Esophagus muscularis mucosa (tissue), 4 donors: ENCODE results near the gene ADCY4. TPM values are rescaled to one million over a fixed set of nuclear protein-coding genes. Genes with fewer than 3 reads are reported as not detected.
A peak's percentile ranks its signal among the peaks of the same experiment; 100 is the strongest.

Source experiments
- DNase-seq: peaks from one replicate; pipeline ENCODE4 v3.0.0-alpha.2; 2017; ENCODE audit errors: extremely low spot score
- H3K27ac ChIP-seq, 4 donors: fragments of 200-600 bp; sonication (generic); replicated peaks in 1 of 4; 1 replicate in 3 of 4; 2 replicates in 1 of 4; pipeline ENCODE4 v1.5.1; 2016 to 2019; ENCODE audit warnings: mild to moderate bottlenecking in 1 of 4
- H3K27me3 ChIP-seq, 4 donors: fragments of 200-600 bp; sonication (generic); one replicate each; pipeline versions ENCODE4 v1.5.1 to v1.6.0; 2016 to 2019
- H3K36me3 ChIP-seq, 4 donors: fragments of 200-600 bp; sonication (generic); one replicate each; pipeline ENCODE4 v1.5.1; 2016 to 2019
- H3K4me1 ChIP-seq, 4 donors: fragments of 200-600 bp; sonication (generic); one replicate each; pipeline ENCODE4 v1.5.1; 2016 to 2019
- H3K4me3 ChIP-seq, 4 donors: fragments of 200-600 bp; sonication (generic); 1 replicate in 2 of 4; 2 replicates in 2 of 4; pipeline ENCODE4 v1.5.1; 2016 to 2019; ENCODE audit warnings: mild to moderate bottlenecking in 4 of 4, moderate library complexity in 1 of 4
- H3K9me3 ChIP-seq, 4 donors: fragments of 200-600 bp; sonication (generic); 1 replicate in 3 of 4; 2 replicates in 1 of 4; pipeline ENCODE4 v1.5.1; 2016 to 2019
- EP300 ChIP-seq: sonication (generic); formaldehyde crosslinking; IDR thresholded peaks from one replicate; pipeline ENCODE4 v1.6.1; 2017; ENCODE audit warnings: antibody characterized with exemption
- POLR2A ChIP-seq: fragments of 450-650 bp; IDR thresholded peaks from one replicate; pipeline ENCODE4 v1.6.1; 2017; ENCODE audit warnings: antibody characterized with exemption, moderate library complexity, mild to moderate bottlenecking, low read depth
- POLR2AphosphoS5 ChIP-seq, 2 donors: sonication (generic); formaldehyde crosslinking; IDR thresholded peaks; one replicate each; pipeline ENCODE4 v1.6.1; 2017; ENCODE audit warnings: antibody characterized with exemption in 2 of 2
- WGBS: methylation state at CpG from one replicate; pipeline ENCODE4 v1.1.5; 2018; 5-methylcytosine and 5-hydroxymethylcytosine counted together
- intact Hi-C: fragments of 100-400 bp; cut with DNase I; formaldehyde crosslinking; loops from one replicate; pipeline ENCODE4 v1.15.1; 2023
- total RNA-seq, 4 donors: library from RNA; depleted of rRNA; stranded (reverse); fragments of >200 nt; gene quantifications; one replicate each; pipeline versions ENCODE4 v1.1.0 to v1.2.1, GENCODE V29; 2016
- TF ChIP-seq, protein P1 (sequence below), 3 experiments: fragments of 200-600 bp in 2 of 3; fragments of 450-650 bp in 1 of 3; sonication (generic) in 2 of 3; IDR thresholded peaks; one replicate each; pipeline ENCODE4 v1.5.1; 2017 to 2019; ENCODE audit warnings: antibody characterized with exemption in 3 of 3, mild to moderate bottlenecking in 2 of 3, moderate library complexity in 1 of 3

The ADCY4 gene
- total RNA-seq, 4 donors from 2014 or later = 21.5 to 36.9 (median 27.9) TPM

- DNase-seq = no peak
- Histone ChIP-seq H3K4me3 (no peak overlapping the region), H3K4me1 (peaks cover 0 to 6% (median 0%) of the 10 kb centered on the region in 4 donors), H3K27me3 (peaks cover 0 to 32% (median 9%) of the 10 kb centered on the region in 4 donors), H3K36me3 (peaks cover 0 to 71% (median 5%) of the 10 kb centered on the region in 4 donors), H3K9me3 (no peaks in the 10 kb centered on the region), H3K27ac (no peak overlapping the region)
- TF ChIP-seq EP300 (no peak), POLR2A (no peak), POLR2AphosphoS5 (IDR thresholded peaks at IDR 0.05) (no peak)
- TF ChIP-seq, protein P1, sequence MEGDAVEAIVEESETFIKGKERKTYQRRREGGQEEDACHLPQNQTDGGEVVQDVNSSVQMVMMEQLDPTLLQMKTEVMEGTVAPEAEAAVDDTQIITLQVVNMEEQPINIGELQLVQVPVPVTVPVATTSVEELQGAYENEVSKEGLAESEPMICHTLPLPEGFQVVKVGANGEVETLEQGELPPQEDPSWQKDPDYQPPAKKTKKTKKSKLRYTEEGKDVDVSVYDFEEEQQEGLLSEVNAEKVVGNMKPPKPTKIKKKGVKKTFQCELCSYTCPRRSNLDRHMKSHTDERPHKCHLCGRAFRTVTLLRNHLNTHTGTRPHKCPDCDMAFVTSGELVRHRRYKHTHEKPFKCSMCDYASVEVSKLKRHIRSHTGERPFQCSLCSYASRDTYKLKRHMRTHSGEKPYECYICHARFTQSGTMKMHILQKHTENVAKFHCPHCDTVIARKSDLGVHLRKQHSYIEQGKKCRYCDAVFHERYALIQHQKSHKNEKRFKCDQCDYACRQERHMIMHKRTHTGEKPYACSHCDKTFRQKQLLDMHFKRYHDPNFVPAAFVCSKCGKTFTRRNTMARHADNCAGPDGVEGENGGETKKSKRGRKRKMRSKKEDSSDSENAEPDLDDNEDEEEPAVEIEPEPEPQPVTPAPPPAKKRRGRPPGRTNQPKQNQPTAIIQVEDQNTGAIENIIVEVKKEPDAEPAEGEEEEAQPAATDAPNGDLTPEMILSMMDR (IDR thresholded peaks at IDR 0.05) = no peak
- WGBS = 54% methylated on average over 6 of the region's 10 CpGs
- intact Hi-C loops = no loop called here
These were observed 12.2 kb downstream of the ADCY4 start for GRCh38 chr14:24322672-24323071.

DNA sequence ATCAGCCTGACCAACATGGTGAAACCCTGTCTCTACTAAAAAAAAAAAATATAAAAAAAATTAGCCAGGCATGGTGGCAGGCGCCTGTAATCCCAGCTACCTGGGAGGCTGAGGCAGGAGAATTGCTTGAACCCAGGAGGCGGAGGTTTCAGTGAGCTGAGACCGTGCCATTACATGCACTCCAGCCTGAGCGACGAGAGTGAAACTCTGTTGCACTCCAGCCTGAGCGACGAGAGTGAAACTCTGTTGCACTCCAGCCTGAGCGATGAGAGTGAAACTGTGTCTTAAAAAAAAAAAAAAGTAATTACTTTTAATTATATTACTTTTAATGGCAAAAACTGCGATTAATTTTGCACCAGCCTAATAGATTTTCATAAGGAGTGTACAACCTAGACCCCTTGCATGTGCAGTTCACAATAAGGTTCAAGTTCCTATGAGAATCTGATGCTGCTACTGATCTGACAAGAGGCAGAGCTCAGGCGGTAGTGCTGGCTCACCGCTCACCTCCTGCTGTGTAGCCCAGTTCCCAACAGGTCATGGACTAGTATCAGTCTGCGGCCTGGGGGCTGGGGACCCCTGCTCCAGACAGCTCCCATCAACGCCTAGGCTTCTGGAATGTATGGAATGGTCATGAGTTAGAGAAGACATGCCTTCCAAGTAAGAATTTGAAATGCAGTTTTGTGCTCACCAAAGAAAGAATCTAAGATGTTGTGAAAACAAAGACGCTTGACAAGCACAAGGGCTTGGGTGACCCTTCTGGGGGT lies 13.5 kb downstream of the ADCY4 start:
- intact Hi-C loops = no loop called here
- peaks cover 2 to 14% (median 7%) of the 10 kb centered on the region in 4 donors for H3K4me1 ChIP-seq
- H3K9me3 ChIP-seq = no peaks in the 10 kb centered on the region
- H3K27me3 ChIP-seq = peaks cover 0 to 44% (median 13%) of the 10 kb centered on the region in 4 donors
- no peak overlapping the region for H3K27ac ChIP-seq
- H3K36me3 ChIP-seq = peaks cover 0 to 71% (median 5%) of the 10 kb centered on the region in 4 donors
- TF ChIP-seq POLR2A (no peak), POLR2AphosphoS5 (IDR thresholded peaks at IDR 0.05) (no peak), EP300 (no peak)
- TF ChIP-seq, protein P1 (IDR thresholded peaks at IDR 0.05) = no peak
- WGBS = 84% methylated on average over 14 of the region's 14 CpGs
- DNase-seq = no peak
- no peak overlapping the region for H3K4me3 ChIP-seq

- Histone ChIP-seq H3K9me3 (no peaks in the 10 kb centered on the region), H3K27me3 (peaks cover 0 to 62% (median 18%) of the 10 kb centered on the region in 4 donors), H3K4me1 (peaks cover 12 to 52% (median 39%) of the 10 kb centered on the region in 4 donors), H3K27ac (no peak overlapping the region), H3K4me3 (no peak overlapping the region), H3K36me3 (peaks cover 0 to 36% (median 1%) of the 10 kb centered on the region in 4 donors)
- TF ChIP-seq EP300 (no peak), POLR2AphosphoS5 (IDR thresholded peaks at IDR 0.05) (no peak), POLR2A (no peak)
- TF ChIP-seq, protein P1 (IDR thresholded peaks at IDR 0.05) = no peak
- intact Hi-C loops = no loop called here
- WGBS = 93% methylated on average over 3 of the region's 3 CpGs
- no peak for DNase-seq
These were observed 17.5 kb downstream of the ADCY4 start for GRCh38 chr14:24317141-24317928.

- H3K9me3 ChIP-seq = no peaks in the 10 kb centered on the region
- intact Hi-C loops = no loop called here
- H3K4me3 ChIP-seq = peak overlapping the region in 1 of 4 donors; percentile 9
- TF ChIP-seq EP300 (no peak), POLR2A (no peak), POLR2AphosphoS5 (IDR thresholded peaks at IDR 0.05) (no peak)
- TF ChIP-seq, protein P1 (IDR thresholded peaks at IDR 0.05) = no peak
- peak overlapping the region; percentile 5 to 71 (median 58) for H3K27ac ChIP-seq
- peaks cover 0 to 29% (median 0%) of the 10 kb centered on the region in 4 donors for H3K36me3 ChIP-seq
- peaks cover 18 to 59% (median 45%) of the 10 kb centered on the region in 4 donors for H3K4me1 ChIP-seq
- peaks cover 0 to 62% (median 18%) of the 10 kb centered on the region in 4 donors for H3K27me3 ChIP-seq
- no peak for DNase-seq
- WGBS = 46% methylated on average over 18 of the region's 18 CpGs
These were observed 18.3 kb downstream of the ADCY4 start for GRCh38 chr14:24316597-24316950.
